GM21381 (cell line): ENCODE data around the gene ARHGEF17.

Experiments
- ATAC-seq: cut with Tn5 transposase; IDR thresholded peaks from one replicate; pipeline ENCODE4 v1.9.1; 2021; ENCODE audit warnings: mild to moderate bottlenecking, moderate library complexity; ENCODE audit not compliant: unreplicated experiment

The ARHGEF17 gene

GRCh38 chr11:73376160-73376802 lies 68.2 kb downstream of the ARHGEF17 start, which contains the start of gene RELT:
RELT (plus strand) TSS chr11:73376399; CDS start chr11:73389137, 12,738 bp downstream.
- peak; percentile 73 for ATAC-seq

GRCh38 chr11:73376803-73377629 lies 68.9 kb downstream of the ARHGEF17 start:
- ATAC-seq = peak; percentile 22

GRCh38 chr11:73379189-73379880 lies 71.3 kb downstream of the ARHGEF17 start:
- no peak for ATAC-seq

- no peak for ATAC-seq
These were observed 72.3 kb downstream of the ARHGEF17 start for GRCh38 chr11:73380331-73380730.

- no peak for ATAC-seq
These were observed 72.9 kb downstream of the ARHGEF17 start for GRCh38 chr11:73380897-73381410.

GRCh38 chr11:73381589-73381988 lies 73.5 kb downstream of the ARHGEF17 start:
- no peak for ATAC-seq

- ATAC-seq = no peak
These were observed 74.1 kb downstream of the ARHGEF17 start for GRCh38 chr11:73382183-73382582.

- ATAC-seq = no peak
These were observed 74.7 kb downstream of the ARHGEF17 start for GRCh38 chr11:73382747-73383146.

- ATAC-seq = no peak
These were observed 75.4 kb downstream of the ARHGEF17 start for GRCh38 chr11:73383249-73384124.

GRCh38 chr11:73384125-73384441 lies 76.0 kb downstream of the ARHGEF17 start:
- no peak for ATAC-seq

GRCh38 chr11:73384531-73384871 lies 76.4 kb downstream of the ARHGEF17 start:
- ATAC-seq = no peak

- ATAC-seq = peak; percentile 38
These were observed 77.0 kb downstream of the ARHGEF17 start for GRCh38 chr11:73384872-73385689.

- no peak for ATAC-seq
These were observed 77.9 kb downstream of the ARHGEF17 start for GRCh38 chr11:73386016-73386415.

- ATAC-seq = no peak
These were observed 78.5 kb downstream of the ARHGEF17 start for GRCh38 chr11:73386546-73386945.

GRCh38 chr11:73387594-73388264 lies 79.7 kb downstream of the ARHGEF17 start:
- no peak for ATAC-seq

- ATAC-seq = no peak
These were observed 80.4 kb downstream of the ARHGEF17 start for GRCh38 chr11:73388265-73389133.

GRCh38 chr11:73389134-73389525 lies 81.1 kb downstream of the ARHGEF17 start:
- ATAC-seq = no peak

- no peak for ATAC-seq
These were observed 81.8 kb downstream of the ARHGEF17 start for GRCh38 chr11:73389916-73390315.
